ENCODE measurements around the gene C19orf67. TPM values are rescaled to one million over a fixed set of nuclear protein-coding genes. Genes with fewer than 3 reads are reported as not detected.

Gene C19orf67
- total and polyA plus RNA-seq, 2 of the 4 experiments (the other 2 are of a cell fraction): not detected

GRCh38 chr19:14055396-14055795 lies 30.2 kb downstream of the C19orf67 start:
- peaks cover 2% of the 10 kb centered on the region; the same call in 1 of the 2 replicates for H3K9me3 ChIP-seq (ENCODE audit: control insufficient read depth, insufficient read depth, low read length)
- no peak overlapping the region for H3K14ac ChIP-seq (replicated peaks; ENCODE audit: low read depth, low read length)
- no peak overlapping the region for H3K4ac ChIP-seq (ENCODE audit: low read depth, low read length)
- H2BK120ac ChIP-seq (ENCODE audit: low read depth, low read length): no peak overlapping the region
- BruUV-seq (replicated peaks): no TSS peak
- H3K4me1 ChIP-seq (ENCODE audit: control insufficient read depth, insufficient read depth, low read length): peaks cover 1% of the 10 kb centered on the region; the same call in 1 of the 2 replicates
- no peak overlapping the region for H2AFZ ChIP-seq (replicated peaks; ENCODE audit: low read length, poor library complexity)
- no peak overlapping the region for H3K9ac ChIP-seq (ENCODE audit: low read depth, low read length)
- dilution Hi-C loops (cut with HindIII; ENCODE audit: low sequenced_read_pairs, unreplicated experiment) (no loop called here), intact Hi-C loops (cut with micrococcal nuclease) (no loop called here), in situ Hi-C loops (cut with MboI; ENCODE audit: low sequenced_read_pairs) (no loop called here)
- no peak overlapping the region for H3K23ac ChIP-seq (ENCODE audit: low read depth, low read length)
- H3K4me2 ChIP-seq (ENCODE audit: low read depth, low read length): no peak overlapping the region
- H4K20me1 ChIP-seq (ENCODE audit: insufficient read depth, low read length): no peaks in the 10 kb centered on the region
- no peak overlapping the region for H3K4me3 ChIP-seq (ENCODE audit: insufficient read depth, low read depth, low read length)
- no peak overlapping the region for H3K18ac ChIP-seq (ENCODE audit: low read depth, low read length)
- ATAC-seq (ENCODE audit: low read depth) (no peak), DNase-seq (no peak)
- H3K79me1 ChIP-seq (ENCODE audit: low read depth in 1 of 2, low read length in 2 of 2): no peaks in the 10 kb centered on the region
- no peak overlapping the region for H2BK5ac ChIP-seq (ENCODE audit: low read depth, low read length, poor library complexity, severe bottlenecking)
- 100% methylated on average over 1 of the region's 3 CpGs; no CpG with 5 or more reads in 1 of the 2 experiments for WGBS, 2 experiments (ENCODE audit: extremely low coverage in 2 of 2, insufficient read length in 1 of 2)
- no peak overlapping the region for H2BK20ac ChIP-seq (ENCODE audit: low read depth, low read length)
- H2AK9ac ChIP-seq (replicated peaks; ENCODE audit: low read depth, low read length, poor library complexity): peak overlapping the region; percentile 42
- H3K9me1 ChIP-seq (ENCODE audit: insufficient read depth, low read length): no peaks in the 10 kb centered on the region
- no peak overlapping the region for H4K5ac ChIP-seq (ENCODE audit: low read depth, low read length)
- ChIA-PET POLR2A (ENCODE audit: unreplicated experiment) (no interaction called here), CTCF (no interaction called here)
- no peak overlapping the region for H3K27ac ChIP-seq (ENCODE audit: insufficient read depth, low read length)
- no peak overlapping the region for H2AK5ac ChIP-seq (ENCODE audit: low read depth, low read length)
- H4K8ac ChIP-seq (ENCODE audit: low read depth in 2 of 2, low read length in 2 of 2): no peak overlapping the region
- peaks cover 35% of the 10 kb centered on the region for H3K27me3 ChIP-seq (ENCODE audit: control insufficient read depth, insufficient read depth, low read length)
- H2BK15ac ChIP-seq (ENCODE audit: low read depth, low read length): no peak overlapping the region
- H3K56ac ChIP-seq (ENCODE audit: extremely low read depth, insufficient read depth, low read length): no peak overlapping the region
- H4K91ac ChIP-seq (ENCODE audit: insufficient read depth, low read depth, low read length): no peak overlapping the region
- H3K36me3 ChIP-seq (ENCODE audit: control insufficient read depth, insufficient read depth, low read length): no peaks in the 10 kb centered on the region
- TF ChIP-seq, protein P1, sequence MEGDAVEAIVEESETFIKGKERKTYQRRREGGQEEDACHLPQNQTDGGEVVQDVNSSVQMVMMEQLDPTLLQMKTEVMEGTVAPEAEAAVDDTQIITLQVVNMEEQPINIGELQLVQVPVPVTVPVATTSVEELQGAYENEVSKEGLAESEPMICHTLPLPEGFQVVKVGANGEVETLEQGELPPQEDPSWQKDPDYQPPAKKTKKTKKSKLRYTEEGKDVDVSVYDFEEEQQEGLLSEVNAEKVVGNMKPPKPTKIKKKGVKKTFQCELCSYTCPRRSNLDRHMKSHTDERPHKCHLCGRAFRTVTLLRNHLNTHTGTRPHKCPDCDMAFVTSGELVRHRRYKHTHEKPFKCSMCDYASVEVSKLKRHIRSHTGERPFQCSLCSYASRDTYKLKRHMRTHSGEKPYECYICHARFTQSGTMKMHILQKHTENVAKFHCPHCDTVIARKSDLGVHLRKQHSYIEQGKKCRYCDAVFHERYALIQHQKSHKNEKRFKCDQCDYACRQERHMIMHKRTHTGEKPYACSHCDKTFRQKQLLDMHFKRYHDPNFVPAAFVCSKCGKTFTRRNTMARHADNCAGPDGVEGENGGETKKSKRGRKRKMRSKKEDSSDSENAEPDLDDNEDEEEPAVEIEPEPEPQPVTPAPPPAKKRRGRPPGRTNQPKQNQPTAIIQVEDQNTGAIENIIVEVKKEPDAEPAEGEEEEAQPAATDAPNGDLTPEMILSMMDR (conservative IDR thresholded peaks at IDR 0.05; ENCODE audit: low read depth, low read length): no peak
- TF ChIP-seq MAZ (IDR thresholded peaks at IDR 0.05; ENCODE audit: borderline replicate concordance, low read depth, low read length): no peak
- TF ChIP-seq SMC3 (IDR thresholded peaks at IDR 0.05; ENCODE audit: low read depth, low read length): no peak
- no peak for TF ChIP-seq MAFK (IDR thresholded peaks at IDR 0.05; ENCODE audit: low read depth, low read length)
- no peak for TF ChIP-seq CEBPB (IDR thresholded peaks at IDR 0.05; ENCODE audit: low read depth, low read length)
- no peak for TF ChIP-seq NFE2L2 (IDR thresholded peaks at IDR 0.05; ENCODE audit: low read depth, low read length)
- TF ChIP-seq USF2 (IDR thresholded peaks at IDR 0.05; ENCODE audit: low read depth, low read length): no peak
- no peak for TF ChIP-seq BHLHE40 (IDR thresholded peaks at IDR 0.05; ENCODE audit: low read depth, low read length)
- no peak for TF ChIP-seq RFX5 (IDR thresholded peaks at IDR 0.05; ENCODE audit: low read depth, low read length)
- no peak for TF ChIP-seq FOS (IDR thresholded peaks at IDR 0.05; ENCODE audit: low read depth, low read length)
- TF ChIP-seq CHD1 (IDR thresholded peaks at IDR 0.05; ENCODE audit: low read depth, low read length): no peak
- TF ChIP-seq POLR2A (IDR thresholded peaks at IDR 0.05; ENCODE audit: low read depth, low read length): no peak

Measured in IMR-90 (cell line).